HFFc6 (cell line): ENCODE results near the gene CHTF18. TPM values are rescaled to one million over a fixed set of nuclear protein-coding genes. Genes with fewer than 3 reads are reported as not detected.

Experiments
- DNase-seq: peaks from one replicate; pipeline ENCODE4 v3.0.0-alpha.2; 2018
- H3K27ac Mint-ChIP-seq: 2 replicates; pipeline ENCODE4 v1.8.0; 2020; ENCODE audit warnings: mild to moderate bottlenecking, mixed read lengths
- H3K27me3 Mint-ChIP-seq: 2 replicates; pipeline ENCODE4 v1.8.0; 2021; ENCODE audit warnings: mild to moderate bottlenecking, moderate library complexity, mixed read lengths; ENCODE audit not compliant: insufficient read depth
- H3K36me3 Mint-ChIP-seq: 2 replicates; pipeline ENCODE4 v1.8.0; 2021; ENCODE audit warnings: low read depth, mixed read lengths
- H3K4me1 Mint-ChIP-seq: 2 replicates; pipeline ENCODE4 v1.8.0; 2020; ENCODE audit warnings: low read depth, mixed read lengths
- H3K4me3 Mint-ChIP-seq: 2 replicates; pipeline ENCODE4 v1.8.0; 2020; ENCODE audit warnings: mild to moderate bottlenecking, moderate library complexity, mixed read lengths
- H3K9me3 Mint-ChIP-seq: 2 replicates; pipeline ENCODE4 v1.8.0; 2020; ENCODE audit warnings: mild to moderate bottlenecking, mixed read lengths
- CTCF ChIP-seq: fragments of 200-600 bp; sonication (generic); IDR thresholded peaks from 2 replicates; pipeline ENCODE4 v1.5.0; 2021; ENCODE audit warnings: antibody characterized with exemption, mild to moderate bottlenecking
- total RNA-seq, 6 experiments: library from RNA; stranded (reverse); fragmentation: NEBNext Ultra II Directional; extraction: Animal tissue kit (Norgen Biotek cat#: 25700); gene quantifications; 2 replicates in 1 of 6; 3 replicates in 5 of 6; pipeline ENCODE4 v1.2.3, GENCODE V29; 2021

CHTF18 gene
- total RNA-seq, 6 experiments from 2014 or later = 15.2 to 31.7 (median 26.0) TPM

GRCh38 chr16:782258-782657 lies 6.2 kb upstream of the CHTF18 start:
- H3K27ac Mint-ChIP-seq = no peak overlapping the region
- TF ChIP-seq CTCF = no peak
- no peaks in the 10 kb centered on the region for H3K36me3 Mint-ChIP-seq
- DNase-seq = no peak
- H3K27me3 Mint-ChIP-seq = peaks cover 9% of the 10 kb centered on the region
- H3K4me1 Mint-ChIP-seq = peaks cover 7% of the 10 kb centered on the region
- no peaks in the 10 kb centered on the region for H3K9me3 Mint-ChIP-seq
- no peak overlapping the region for H3K4me3 Mint-ChIP-seq

GRCh38 chr16:782766-783403 lies 5.5 kb upstream of the CHTF18 start:
- no peak for TF ChIP-seq CTCF
- no peak for DNase-seq
- Mint-ChIP-seq H3K9me3 (no peaks in the 10 kb centered on the region), H3K27me3 (peaks cover 9% of the 10 kb centered on the region), H3K4me3 (no peak overlapping the region), H3K27ac (no peak overlapping the region), H3K36me3 (no peaks in the 10 kb centered on the region), H3K4me1 (peaks cover 3% of the 10 kb centered on the region)

- no peak for DNase-seq
- H3K27ac Mint-ChIP-seq = no peak overlapping the region
- no peaks in the 10 kb centered on the region for H3K4me1 Mint-ChIP-seq
- no peak for TF ChIP-seq CTCF
- H3K36me3 Mint-ChIP-seq = no peaks in the 10 kb centered on the region
- H3K4me3 Mint-ChIP-seq = no peak overlapping the region
- peaks cover 9% of the 10 kb centered on the region for H3K27me3 Mint-ChIP-seq
- H3K9me3 Mint-ChIP-seq = no peaks in the 10 kb centered on the region
Observed at GRCh38 chr16:783404-784161, 4.8 kb upstream of the CHTF18 start.

GRCh38 chr16:784431-784830 lies 4.0 kb upstream of the CHTF18 start:
- peaks cover 9% of the 10 kb centered on the region for H3K27me3 Mint-ChIP-seq
- no peaks in the 10 kb centered on the region for H3K4me1 Mint-ChIP-seq
- no peaks in the 10 kb centered on the region for H3K9me3 Mint-ChIP-seq
- no peak overlapping the region for H3K27ac Mint-ChIP-seq
- no peak for DNase-seq
- TF ChIP-seq CTCF = no peak
- H3K36me3 Mint-ChIP-seq = no peaks in the 10 kb centered on the region
- H3K4me3 Mint-ChIP-seq = no peak overlapping the region

- H3K4me1 Mint-ChIP-seq = no peaks in the 10 kb centered on the region
- DNase-seq = no peak
- no peaks in the 10 kb centered on the region for H3K36me3 Mint-ChIP-seq
- peaks cover 3% of the 10 kb centered on the region for H3K27me3 Mint-ChIP-seq
- peak; percentile 85 for TF ChIP-seq CTCF
- peak overlapping the region; percentile 39; the same call in 1 of the 2 replicates for H3K4me3 Mint-ChIP-seq
- no peak overlapping the region for H3K27ac Mint-ChIP-seq
- H3K9me3 Mint-ChIP-seq = no peaks in the 10 kb centered on the region
Observed at GRCh38 chr16:785563-786535, 2.6 kb upstream of the CHTF18 start.
